ENCODE data around the gene ABCA4.

- TF ChIP-seq, protein P1, sequence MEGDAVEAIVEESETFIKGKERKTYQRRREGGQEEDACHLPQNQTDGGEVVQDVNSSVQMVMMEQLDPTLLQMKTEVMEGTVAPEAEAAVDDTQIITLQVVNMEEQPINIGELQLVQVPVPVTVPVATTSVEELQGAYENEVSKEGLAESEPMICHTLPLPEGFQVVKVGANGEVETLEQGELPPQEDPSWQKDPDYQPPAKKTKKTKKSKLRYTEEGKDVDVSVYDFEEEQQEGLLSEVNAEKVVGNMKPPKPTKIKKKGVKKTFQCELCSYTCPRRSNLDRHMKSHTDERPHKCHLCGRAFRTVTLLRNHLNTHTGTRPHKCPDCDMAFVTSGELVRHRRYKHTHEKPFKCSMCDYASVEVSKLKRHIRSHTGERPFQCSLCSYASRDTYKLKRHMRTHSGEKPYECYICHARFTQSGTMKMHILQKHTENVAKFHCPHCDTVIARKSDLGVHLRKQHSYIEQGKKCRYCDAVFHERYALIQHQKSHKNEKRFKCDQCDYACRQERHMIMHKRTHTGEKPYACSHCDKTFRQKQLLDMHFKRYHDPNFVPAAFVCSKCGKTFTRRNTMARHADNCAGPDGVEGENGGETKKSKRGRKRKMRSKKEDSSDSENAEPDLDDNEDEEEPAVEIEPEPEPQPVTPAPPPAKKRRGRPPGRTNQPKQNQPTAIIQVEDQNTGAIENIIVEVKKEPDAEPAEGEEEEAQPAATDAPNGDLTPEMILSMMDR (IDR thresholded peaks at IDR 0.05), result no peak
- TF ChIP-seq POLR2A (IDR thresholded peaks at IDR 0.05), result no peak
These were observed 131.3 kb downstream of the ABCA4 start for GRCh38 chr1:93989601-93990000.
